GM19035 (cell line): ENCODE results near the gene RGS18.
"Not testable (repeated sequence)": the region's sequence is repeated elsewhere in the genome, so short reads cannot be mapped to it uniquely, and the experiment has no call there.

Source experiments
- ATAC-seq: cut with Tn5 transposase; IDR thresholded peaks from one replicate; pipeline ENCODE4 v1.9.1; 2021; ENCODE audit not compliant: unreplicated experiment

Gene RGS18

GRCh38 chr1:192158181-192158580, at the start of gene RGS18:
Gene RGS18, plus strand, starts transcription at chr1:192158462. Its CDS starts 176 bp downstream, at chr1:192158638.
- ATAC-seq = peak; percentile 95

- no peak for ATAC-seq
Measured at GRCh38 chr1:192109576-192109975, 48.7 kb upstream of the RGS18 start.

- no peak for ATAC-seq
Measured at GRCh38 chr1:192115000-192115399, 43.3 kb upstream of the RGS18 start.

GRCh38 chr1:192118881-192119405, 39.3 kb upstream of the RGS18 start:
- no peak for ATAC-seq

GRCh38 chr1:192119701-192120100, 38.6 kb upstream of the RGS18 start:
- ATAC-seq = no peak

- no peak for ATAC-seq
Measured at GRCh38 chr1:192122668-192123067, 35.6 kb upstream of the RGS18 start.

GRCh38 chr1:192123212-192123611, 35.0 kb upstream of the RGS18 start:
- ATAC-seq = no peak

GRCh38 chr1:192126030-192126619, 32.1 kb upstream of the RGS18 start:
- ATAC-seq = no peak

GRCh38 chr1:192130175-192130574, 28.1 kb upstream of the RGS18 start:
- no peak for ATAC-seq

- ATAC-seq = not testable (repeated sequence)
Measured at GRCh38 chr1:192130865-192131264, 27.4 kb upstream of the RGS18 start.

GRCh38 chr1:192131914-192132313, 26.3 kb upstream of the RGS18 start:
- ATAC-seq = no peak

- ATAC-seq = no peak
Measured at GRCh38 chr1:192133350-192133926, 24.8 kb upstream of the RGS18 start.

- no peak for ATAC-seq
Measured at GRCh38 chr1:192140382-192140781, 17.9 kb upstream of the RGS18 start.

- no peak for ATAC-seq
Measured at GRCh38 chr1:192147221-192147620, 11.0 kb upstream of the RGS18 start.

GRCh38 chr1:192147696-192148095, 10.6 kb upstream of the RGS18 start:
- no peak for ATAC-seq

- ATAC-seq = no peak
Measured at GRCh38 chr1:192151176-192151575, 7.1 kb upstream of the RGS18 start.

GRCh38 chr1:192153276-192153675, 5.0 kb upstream of the RGS18 start:
- no peak for ATAC-seq

- no peak for ATAC-seq
Measured at GRCh38 chr1:192157067-192157466, 1.2 kb upstream of the RGS18 start.

- no peak for ATAC-seq
Measured at GRCh38 chr1:192159014-192159413, 752 bp downstream of the RGS18 start.

GRCh38 chr1:192159781-192160180, 1.5 kb downstream of the RGS18 start:
- no peak for ATAC-seq

GRCh38 chr1:192160196-192160595, 1.9 kb downstream of the RGS18 start:
- ATAC-seq = no peak

- no peak for ATAC-seq
Measured at GRCh38 chr1:192161976-192162375, 3.7 kb downstream of the RGS18 start.

GRCh38 chr1:192162376-192162775, 4.1 kb downstream of the RGS18 start:
- ATAC-seq = no peak
